WTC11 (cell line): ENCODE results near the gene S100A2. TPM values are rescaled to one million over a fixed set of nuclear protein-coding genes. Genes with fewer than 3 reads are reported as not detected.

Source experiments
- ATAC-seq: fragments of 200-7000 bp; cut with Tn5 transposase; 2 replicates; pipeline ENCODE4 v1.10.0; 2021; ENCODE audit warnings: mild to moderate bottlenecking, moderate library complexity
- CTCF ChIA-PET: fragments of 300-600 bp; sonication (Branson Sonifier 250); formaldehyde crosslinking; loops from one replicate; lab custom pipeline; 2021; ENCODE audit warnings: antibody characterized with exemption; lab: Charles Lee
- POLR2A ChIA-PET: fragments of 350-600 bp; sonication (Branson Sonifier 250); formaldehyde crosslinking; loops from one replicate; lab custom pipeline; 2021; ENCODE audit warnings: antibody characterized with exemption; lab: Charles Lee
- DNase-seq: peaks from one replicate; pipeline ENCODE4 v3.0.0; 2021; ENCODE audit warnings: low spot score
- H3K27ac Mint-ChIP-seq: 2 replicates; pipeline ENCODE4 v1.8.0; 2021; ENCODE audit warnings: mixed read lengths
- H3K27me3 Mint-ChIP-seq: 2 replicates; pipeline ENCODE4 v1.8.0; 2021; ENCODE audit warnings: low read depth, mild to moderate bottlenecking, moderate library complexity, mixed read lengths
- H3K36me3 Mint-ChIP-seq: 2 replicates; pipeline ENCODE4 v1.8.0; 2021; ENCODE audit warnings: mixed read lengths
- H3K4me1 Mint-ChIP-seq: 2 replicates; pipeline ENCODE4 v1.8.0; 2022; ENCODE audit warnings: mixed read lengths
- H3K4me3 Mint-ChIP-seq: 2 replicates; pipeline ENCODE4 v1.8.0; 2021; ENCODE audit warnings: mild to moderate bottlenecking, moderate library complexity, mixed read lengths
- H3K9me3 Mint-ChIP-seq: 2 replicates; pipeline ENCODE4 v1.8.0; 2021; ENCODE audit warnings: mixed read lengths
- CREB1 ChIP-seq: sonication (generic); formaldehyde crosslinking; IDR thresholded peaks from 2 replicates; pipeline ENCODE4 v1.8.0; 2023; ENCODE audit warnings: mild to moderate bottlenecking, missing genetic modification reagents
- ELF4 ChIP-seq: sonication (generic); formaldehyde crosslinking; IDR thresholded peaks from 2 replicates; pipeline ENCODE4 v1.8.1; 2022; ENCODE audit warnings: low read depth, mild to moderate bottlenecking, moderate library complexity, missing genetic modification reagents
- FOXJ3 ChIP-seq: sonication (generic); formaldehyde crosslinking; IDR thresholded peaks from 2 replicates; pipeline ENCODE4 v1.9.0; 2021; ENCODE audit warnings: missing genetic modification reagents, mild to moderate bottlenecking, borderline replicate concordance
- FOXP4 ChIP-seq: sonication (generic); formaldehyde crosslinking; IDR thresholded peaks from 2 replicates; pipeline ENCODE4 v1.8.0; 2022; ENCODE audit warnings: mild to moderate bottlenecking, missing genetic modification reagents
- GABPB1 ChIP-seq: sonication (generic); formaldehyde crosslinking; IDR thresholded peaks from 2 replicates; pipeline ENCODE4 v1.8.1; 2023; ENCODE audit warnings: mild to moderate bottlenecking, missing genetic modification reagents
- HMGA2 ChIP-seq: fragments of 250-450 bp; sonication (Bioruptor Pico); IDR thresholded peaks from 2 replicates; pipeline ENCODE4 v1.4.0; 2021; ENCODE audit warnings: mild to moderate bottlenecking, moderate library complexity
- IRF2 ChIP-seq: sonication (generic); formaldehyde crosslinking; IDR thresholded peaks from 2 replicates; pipeline ENCODE4 v1.8.0; 2022; ENCODE audit warnings: low read depth, missing genetic modification reagents, borderline replicate concordance
- JAZF1 ChIP-seq: fragments of 250-450 bp; sonication (Bioruptor Pico); IDR thresholded peaks from 2 replicates; pipeline ENCODE4 v1.9.0; 2021; ENCODE audit warnings: moderate library complexity, mild to moderate bottlenecking, inconsistent platforms
- JUN ChIP-seq: sonication (generic); formaldehyde crosslinking; IDR thresholded peaks from 2 replicates; pipeline ENCODE4 v1.8.0; 2023; ENCODE audit warnings: mild to moderate bottlenecking, missing genetic modification reagents
- KAT7 ChIP-seq: sonication (generic); formaldehyde crosslinking; IDR thresholded peaks from 2 replicates; pipeline ENCODE4 v1.8.1; 2023; ENCODE audit warnings: missing genetic modification reagents, mild to moderate bottlenecking, borderline replicate concordance
- MXD4 ChIP-seq: fragments of 250-450 bp; sonication (Bioruptor Pico); IDR thresholded peaks from 2 replicates; pipeline ENCODE4 v1.8.0; 2021; ENCODE audit warnings: mild to moderate bottlenecking, moderate library complexity, borderline replicate concordance
- MYBL2 ChIP-seq: sonication (generic); formaldehyde crosslinking; IDR thresholded peaks from 2 replicates; pipeline ENCODE4 v1.8.1; 2023; ENCODE audit warnings: mild to moderate bottlenecking, moderate library complexity, missing genetic modification reagents
- NFATC4 ChIP-seq: fragments of 250-450 bp; sonication (Bioruptor Pico); IDR thresholded peaks from 2 replicates; pipeline ENCODE4 v1.9.0; 2021; ENCODE audit warnings: mild to moderate bottlenecking
- NFYB ChIP-seq: sonication (generic); formaldehyde crosslinking; conservative IDR thresholded peaks from 2 replicates; pipeline ENCODE4 v1.8.0; 2022; ENCODE audit warnings: low read depth, missing genetic modification reagents
- NR2C2 ChIP-seq: sonication (generic); formaldehyde crosslinking; IDR thresholded peaks from 2 replicates; pipeline ENCODE4 v1.8.0; 2022; ENCODE audit warnings: mild to moderate bottlenecking, missing genetic modification reagents
- PREB ChIP-seq: sonication (generic); formaldehyde crosslinking; IDR thresholded peaks from 2 replicates; pipeline ENCODE4 v1.8.1; 2022; ENCODE audit warnings: mild to moderate bottlenecking, missing genetic modification reagents, moderate library complexity, borderline replicate concordance
- PRRX2 ChIP-seq: fragments of 250-450 bp; sonication (Bioruptor Pico); IDR thresholded peaks from 2 replicates; pipeline ENCODE4 v1.8.0; 2021; ENCODE audit warnings: mild to moderate bottlenecking
- SP1 ChIP-seq: sonication (generic); formaldehyde crosslinking; conservative IDR thresholded peaks from 2 replicates; pipeline ENCODE4 v1.8.1; 2022; ENCODE audit warnings: missing genetic modification reagents
- TCF7 ChIP-seq: sonication (generic); formaldehyde crosslinking; IDR thresholded peaks from 2 replicates; pipeline ENCODE4 v1.8.0; 2022; ENCODE audit warnings: mild to moderate bottlenecking, low read depth, missing genetic modification reagents, moderate library complexity
- USF1 ChIP-seq: sonication (generic); formaldehyde crosslinking; IDR thresholded peaks from 2 replicates; pipeline ENCODE4 v1.8.0; 2022; ENCODE audit warnings: mild to moderate bottlenecking, missing genetic modification reagents
- ZMAT4 ChIP-seq: fragments of 250-450 bp; sonication (Bioruptor Pico); IDR thresholded peaks from 2 replicates; pipeline ENCODE4 v1.9.0; 2021; ENCODE audit warnings: mild to moderate bottlenecking
- ZNF423 ChIP-seq: fragments of 250-450 bp; sonication (Bioruptor Pico); IDR thresholded peaks from 2 replicates; pipeline ENCODE4 v2.1.2; 2022; ENCODE audit warnings: mild to moderate bottlenecking, moderate library complexity
- ZNF425 ChIP-seq: fragments of 250-450 bp; sonication (Bioruptor Pico); conservative IDR thresholded peaks from 2 replicates; pipeline ENCODE4 v1.9.0; 2021; ENCODE audit warnings: mild to moderate bottlenecking
- total RNA-seq: library from RNA; stranded (reverse); gene quantifications from 3 replicates; pipeline ENCODE4 v1.2.3, GENCODE V29; 2021

Gene S100A2
- total RNA-seq, 1 experiment from 2014 or later = 0.74 TPM

- TF ChIP-seq PREB = no peak
- no peak for TF ChIP-seq HMGA2
- TF ChIP-seq, all 79 proteins: peak for 0
Observed at GRCh38 chr1:153609585-153609907, 43.9 kb upstream of the S100A2 start (continued).

GRCh38 chr1:153608742-153609584, 43.3 kb upstream of the S100A2 start:
- Mint-ChIP-seq H3K4me3 (peak overlapping the region; percentile 29), H3K9me3 (no peaks in the 10 kb centered on the region), H3K27me3 (no peaks in the 10 kb centered on the region; the same call in 1 of the 2 replicates), H3K36me3 (no peaks in the 10 kb centered on the region), H3K4me1 (peaks cover 64% of the 10 kb centered on the region), H3K27ac (peak overlapping the region; percentile 90; the same call in 1 of the 2 replicates)
- TF ChIP-seq ZNF425 (CRISPR knock-in tag) (no peak), NR2C2 (CRISPR knock-in tag) (no peak), NFYB (no peak), MXD4 (CRISPR knock-in tag) (no peak), ELF4 (CRISPR knock-in tag) (no peak), KAT7 (no peak), PRRX2 (CRISPR knock-in tag) (no peak), NFATC4 (CRISPR knock-in tag) (no peak), ZMAT4 (CRISPR knock-in tag) (no peak), IRF2 (no peak), SP1 (0 out of 2 replicates have a peak, but pooled peaks have one; percentile 19), CREB1 (CRISPR knock-in tag) (no peak), FOXJ3 (no peak), USF1 (CRISPR knock-in tag) (no peak), GABPB1 (peak; percentile 48), ZNF423 (CRISPR knock-in tag) (no peak), JUN (CRISPR knock-in tag) (no peak)
- POLR2A ChIA-PET = interaction anchor here (0.7 to 2.6 kb wide), 2 partner anchors 18 to 25 kb away, joined by 3 to 7 read pairs; partner anchors contain the start of genes CHTOP and S100A13
- ATAC-seq (peak; percentile 71), DNase-seq (peak; percentile 84)
- CTCF ChIA-PET = interaction anchor here (1.3 to 14.4 kb wide), 4 partner anchors 19 to 76 kb away, joined by 3 to 230 read pairs (median 6); partner anchors contain the start of genes S100A1, S100A13 and S100A6

- CTCF ChIA-PET = interaction anchor here (0.8 to 14.4 kb wide), 6 partner anchors 9 to 75 kb away, joined by 3 to 230 read pairs (median 5); partner anchors contain the start of genes S100A1, S100A13, S100A14 and S100A6
- TF ChIP-seq TCF7 (CRISPR knock-in tag) = no peak
- no peak for TF ChIP-seq JAZF1 (CRISPR knock-in tag)
- no peak for TF ChIP-seq FOXP4 (CRISPR knock-in tag)
- TF ChIP-seq MYBL2 = no peak
- no peak for TF ChIP-seq CREB1 (CRISPR knock-in tag)
- TF ChIP-seq, all 79 proteins: peak for 0
- no peaks in the 10 kb centered on the region for H3K36me3 Mint-ChIP-seq
- ATAC-seq (no peak), DNase-seq (no peak)
- no peaks in the 10 kb centered on the region for H3K9me3 Mint-ChIP-seq
- no peak overlapping the region; the same call in 1 of the 2 replicates for H3K27ac Mint-ChIP-seq
- peak overlapping the region; percentile 29; the same call in 1 of the 2 replicates for H3K4me3 Mint-ChIP-seq
- POLR2A ChIA-PET = interaction anchor here (2.6 kb wide), 1 partner anchor 26 kb away, joined by 7 read pairs; the partner anchor contains the start of gene CHTOP
- H3K27me3 Mint-ChIP-seq = no peaks in the 10 kb centered on the region; the same call in 1 of the 2 replicates
- peaks cover 60% of the 10 kb centered on the region for H3K4me1 Mint-ChIP-seq
Observed at GRCh38 chr1:153608089-153608682, 42.5 kb upstream of the S100A2 start.
